GM18502 (cell line): ENCODE measurements around the gene SLC13A4.
"Not testable (repeated sequence)": the region's sequence is repeated elsewhere in the genome, so short reads cannot be mapped to it uniquely, and the experiment has no call there.

Experiments used
- ATAC-seq: cut with Tn5 transposase; IDR thresholded peaks from one replicate; pipeline ENCODE4 v1.9.1; 2021; ENCODE audit warnings: mild to moderate bottlenecking; ENCODE audit not compliant: unreplicated experiment, poor library complexity

The SLC13A4 gene

GRCh38 chr7:135728136-135728669, at the start of gene SLC13A4:
Gene SLC13A4 (minus strand): TSS chr7:135728186. CDS start chr7:135727496, 690 bp downstream.
- ATAC-seq, result no peak

DNA sequence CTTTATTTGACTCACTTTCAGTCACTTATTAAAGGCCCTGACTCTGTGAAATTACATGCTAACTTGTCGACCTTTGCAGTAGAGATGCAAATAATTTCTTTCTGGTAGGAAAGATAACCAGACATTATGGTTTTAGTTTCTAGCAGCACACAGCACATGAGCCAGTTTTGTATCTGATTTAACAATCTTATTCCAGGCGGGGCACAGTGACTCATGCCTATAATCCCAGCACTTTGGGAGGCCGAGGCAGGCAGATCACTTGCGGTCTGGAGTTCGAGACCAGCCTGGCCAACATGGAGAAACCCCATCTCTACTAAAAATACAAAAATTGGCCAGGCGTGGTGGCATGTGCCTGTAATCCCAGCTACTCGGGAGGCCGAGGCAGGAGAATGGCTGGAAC, 47.9 kb upstream of the SLC13A4 start:
- not testable (repeated sequence) for ATAC-seq

GRCh38 chr7:135775230-135775629, 47.2 kb upstream of the SLC13A4 start:
- no peak for ATAC-seq

GRCh38 chr7:135774284-135774683, 46.3 kb upstream of the SLC13A4 start:
- ATAC-seq, result no peak

- no peak for ATAC-seq
These were observed 45.5 kb upstream of the SLC13A4 start for GRCh38 chr7:135773464-135773863.

GRCh38 chr7:135772639-135773222, 44.7 kb upstream of the SLC13A4 start:
- ATAC-seq, result no peak

GRCh38 chr7:135771961-135772638, 44.1 kb upstream of the SLC13A4 start:
- ATAC-seq, result no peak

- ATAC-seq, result no peak
These were observed 43.1 kb upstream of the SLC13A4 start for GRCh38 chr7:135771051-135771450.

GRCh38 chr7:135770139-135770710, 42.2 kb upstream of the SLC13A4 start:
- no peak for ATAC-seq

- no peak for ATAC-seq
These were observed 41.2 kb upstream of the SLC13A4 start for GRCh38 chr7:135769005-135769802.

GRCh38 chr7:135768467-135768866, 40.5 kb upstream of the SLC13A4 start:
- no peak for ATAC-seq

DNA sequence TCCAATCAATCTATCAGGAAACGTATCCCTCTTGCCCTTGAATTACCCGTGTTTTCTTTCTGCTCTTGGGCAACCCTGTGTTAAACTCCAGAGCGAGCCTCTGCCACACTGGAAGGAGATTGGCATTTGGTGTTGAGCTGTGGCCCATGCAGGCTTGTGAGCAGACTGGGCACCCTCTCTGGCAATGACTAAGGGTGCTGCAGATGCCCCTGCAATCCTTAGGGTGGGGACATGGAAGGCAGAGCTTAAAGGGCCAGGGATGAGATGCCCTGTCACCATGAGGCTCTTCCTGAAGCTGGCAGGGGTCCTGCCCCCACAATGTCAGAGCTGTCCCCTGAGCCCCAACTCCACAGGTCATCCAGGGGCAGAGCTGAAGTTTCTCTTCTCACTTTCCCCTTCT, 40.1 kb upstream of the SLC13A4 start:
- ATAC-seq, result no peak

DNA sequence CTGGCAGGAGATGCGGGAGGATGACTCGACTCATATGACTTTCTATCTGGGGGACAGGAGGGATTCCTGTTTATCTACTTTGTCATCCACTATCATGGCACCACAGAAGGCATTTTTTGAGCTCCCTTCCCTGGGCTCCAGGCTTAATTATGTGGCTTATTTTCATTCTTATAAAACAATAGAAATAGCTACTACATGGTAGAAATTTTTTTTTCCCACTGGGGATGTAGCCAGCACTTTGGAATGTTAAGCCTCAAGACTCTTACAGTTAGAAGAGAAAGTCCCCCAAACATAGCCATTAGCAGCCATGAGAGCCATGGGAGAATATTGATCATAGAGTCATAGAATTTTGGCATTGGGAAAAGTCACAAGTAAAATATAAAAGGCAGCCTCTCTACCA, 35.3 kb upstream of the SLC13A4 start:
- no peak for ATAC-seq

DNA sequence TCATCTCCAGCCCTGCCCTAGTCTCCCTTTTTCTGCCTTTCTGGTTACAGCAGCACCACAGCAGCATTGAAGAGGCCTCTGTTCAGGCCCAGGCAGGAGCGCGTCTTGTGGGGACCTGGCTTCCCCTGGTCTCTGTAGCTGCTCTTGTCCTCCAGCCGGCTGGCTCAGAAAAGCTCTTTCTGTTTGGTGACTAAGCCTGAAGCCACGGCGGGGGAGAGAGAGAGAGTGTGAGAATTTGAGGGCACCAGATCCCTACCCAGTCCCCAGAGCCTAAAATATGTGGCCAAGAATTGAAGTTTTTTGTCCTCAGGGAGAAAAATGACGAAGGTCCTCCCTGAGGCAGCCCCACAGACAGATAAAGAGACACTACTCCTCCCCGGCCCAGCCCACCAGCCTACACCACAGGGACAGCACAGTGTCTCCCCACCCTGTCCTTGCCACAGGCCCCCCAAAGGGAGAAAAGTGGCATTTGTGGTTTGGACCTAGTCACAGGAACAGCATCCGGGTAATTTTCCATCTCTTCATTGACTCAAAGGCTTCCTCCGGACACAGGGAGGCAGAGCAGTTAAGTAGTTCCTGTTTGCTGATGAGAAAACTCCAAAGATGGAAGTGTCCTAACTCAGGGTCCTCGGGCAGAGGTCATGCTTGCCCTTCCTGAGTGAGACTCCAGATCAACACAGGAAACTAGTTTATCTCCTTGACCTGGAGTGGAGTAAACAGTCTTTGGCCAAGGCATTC, 33.9 kb upstream of the SLC13A4 start:
- no peak for ATAC-seq

- ATAC-seq, result no peak
These were observed 31.5 kb upstream of the SLC13A4 start for GRCh38 chr7:135759532-135759931.

- ATAC-seq, result no peak
These were observed 30.5 kb upstream of the SLC13A4 start for GRCh38 chr7:135758531-135758932.

GRCh38 chr7:135757719-135758411, 29.9 kb upstream of the SLC13A4 start:
- ATAC-seq, result no peak

GRCh38 chr7:135756191-135756590, 28.2 kb upstream of the SLC13A4 start:
- no peak for ATAC-seq

DNA sequence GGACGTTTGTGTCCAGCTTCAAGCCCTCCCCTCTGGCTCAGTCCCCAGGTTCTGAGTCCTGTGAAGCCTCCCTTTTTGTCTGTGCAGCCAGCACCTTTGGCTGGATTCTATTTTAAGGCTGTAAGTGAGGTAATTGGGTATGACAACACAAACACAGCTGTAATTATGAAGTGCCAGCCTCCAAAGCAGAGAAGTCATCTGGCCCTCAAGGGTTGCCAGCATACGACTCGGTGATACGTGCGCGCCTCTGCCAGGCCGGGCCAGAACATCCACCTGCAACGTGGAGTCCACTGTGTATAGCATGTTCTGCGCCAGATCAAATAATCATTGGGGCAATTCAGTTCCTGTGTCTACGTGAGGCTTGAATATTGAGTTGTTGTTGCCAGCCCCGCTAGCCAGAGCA, 27.4 kb upstream of the SLC13A4 start:
- no peak for ATAC-seq
